Activated CD4-positive, CD25-positive, alpha-beta regulatory T cell treated with anti-CD3 and anti-CD28 coated beads, Interleukin-2, amount 50 U/mL, for 24 hours (primary cell): ENCODE results near the gene LUZP1.

Experiments used
- ATAC-seq, 2 donors: fragments of 150-1000 bp; cut with Tn5 transposase; one replicate each; pipeline ENCODE4 v1.10.0; 2021; ENCODE audit warnings: mild to moderate bottlenecking in 1 of 2, moderate library complexity in 1 of 2

Gene LUZP1

DNA sequence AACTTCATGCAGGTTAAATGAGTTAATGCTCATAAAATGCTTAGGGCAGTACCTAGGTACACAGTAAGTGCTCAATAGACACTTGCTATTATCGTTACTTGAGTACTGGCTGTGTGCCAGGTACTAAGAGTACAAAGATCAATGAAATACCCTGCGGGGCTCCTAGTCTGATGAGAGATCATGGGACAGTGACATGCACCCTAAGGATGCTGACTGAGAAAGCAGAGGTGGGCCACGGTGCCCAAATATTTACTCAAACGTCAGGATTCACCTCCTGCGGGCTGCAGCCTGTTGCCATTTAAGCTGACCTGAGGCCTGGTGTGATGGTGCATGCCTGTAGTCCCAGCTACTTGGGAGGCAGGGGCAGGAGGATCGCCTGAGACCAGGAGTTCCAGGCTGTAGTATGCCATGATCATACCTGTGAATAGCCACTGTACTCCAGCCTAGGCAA lies 19.8 kb upstream of the LUZP1 start:
- no peak for ATAC-seq

DNA sequence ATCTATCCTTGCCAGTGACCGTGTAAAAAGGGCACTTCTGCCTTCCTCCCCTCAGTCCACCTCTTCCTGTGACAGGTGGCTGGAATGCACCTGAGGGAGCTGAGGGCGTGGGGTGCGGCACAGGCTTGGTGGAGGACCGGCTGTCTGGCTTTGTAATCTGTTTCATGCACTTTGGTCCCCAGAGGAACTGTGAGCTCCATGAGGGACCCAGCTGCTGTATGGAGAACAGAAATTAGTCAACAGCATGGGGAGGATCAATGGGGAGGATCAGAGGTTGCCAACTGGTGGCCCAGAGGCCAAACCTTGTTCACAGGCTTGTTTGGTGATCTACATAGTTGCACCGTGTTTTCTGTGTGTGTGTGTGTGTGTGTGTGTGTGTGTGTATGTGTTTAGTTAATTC lies 19.0 kb upstream of the LUZP1 start:
- no peak for ATAC-seq

GRCh38 chr1:23185381-23185780 lies 16.7 kb upstream of the LUZP1 start:
- ATAC-seq, result no peak

DNA sequence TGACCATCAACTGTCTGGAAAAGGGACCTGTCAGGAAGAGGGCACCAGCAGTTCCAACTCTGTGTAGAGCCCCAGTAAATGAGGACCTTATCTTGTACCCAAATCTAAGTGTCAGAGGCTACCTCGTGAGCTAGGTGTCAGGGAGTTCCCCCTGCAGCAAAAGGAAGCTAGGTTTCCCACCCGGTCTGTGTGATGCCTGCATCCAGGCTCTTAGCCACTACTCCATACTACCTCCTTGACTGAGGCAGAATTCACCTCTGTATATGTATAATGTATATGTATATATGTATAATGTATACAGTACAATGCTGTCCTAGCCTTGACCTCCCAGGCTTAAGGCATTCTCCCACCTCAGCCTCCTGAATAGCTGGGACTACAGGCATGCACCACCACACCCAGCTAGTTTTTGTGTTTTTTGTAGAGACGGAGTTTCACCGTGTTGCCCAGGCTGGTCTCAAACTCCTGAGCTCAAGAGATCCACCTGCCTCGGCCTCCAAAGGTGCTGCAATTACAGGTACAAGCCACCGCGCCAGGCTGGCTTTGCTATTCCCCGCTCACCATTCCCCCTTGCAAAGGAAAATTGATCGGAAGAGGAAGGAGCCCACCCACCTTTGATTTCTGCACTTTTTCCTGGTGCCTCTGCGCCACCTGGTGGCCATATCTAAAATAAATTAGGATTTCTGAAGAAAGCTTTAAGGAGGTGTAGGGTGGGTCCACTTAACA lies 15.7 kb upstream of the LUZP1 start:
- peak; percentile 13 to 17 for ATAC-seq

- ATAC-seq, result no peak
These were observed 11.2 kb upstream of the LUZP1 start for GRCh38 chr1:23179862-23180261.

DNA sequence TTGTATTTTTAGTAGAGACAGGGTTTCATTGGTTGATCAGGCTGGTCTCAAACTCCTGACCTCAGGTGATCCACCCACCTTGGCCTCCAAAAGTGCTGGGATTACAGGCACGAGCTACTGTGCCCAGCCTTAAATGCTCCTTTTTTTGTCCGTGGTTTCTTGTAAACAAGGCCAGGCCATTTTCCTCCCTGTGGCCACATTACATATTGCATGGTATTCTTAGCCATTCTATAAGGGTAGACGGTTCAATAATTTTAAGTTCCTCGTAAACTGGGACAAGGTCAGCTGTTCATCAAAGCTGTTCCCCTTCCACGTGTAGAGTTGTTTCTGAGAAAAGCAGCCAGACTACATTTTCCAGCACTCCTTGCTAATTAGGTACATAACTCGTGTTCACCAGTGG lies 10.3 kb upstream of the LUZP1 start:
- ATAC-seq, result no peak

GRCh38 chr1:23178414-23178813 lies 9.8 kb upstream of the LUZP1 start:
- ATAC-seq, result no peak

DNA sequence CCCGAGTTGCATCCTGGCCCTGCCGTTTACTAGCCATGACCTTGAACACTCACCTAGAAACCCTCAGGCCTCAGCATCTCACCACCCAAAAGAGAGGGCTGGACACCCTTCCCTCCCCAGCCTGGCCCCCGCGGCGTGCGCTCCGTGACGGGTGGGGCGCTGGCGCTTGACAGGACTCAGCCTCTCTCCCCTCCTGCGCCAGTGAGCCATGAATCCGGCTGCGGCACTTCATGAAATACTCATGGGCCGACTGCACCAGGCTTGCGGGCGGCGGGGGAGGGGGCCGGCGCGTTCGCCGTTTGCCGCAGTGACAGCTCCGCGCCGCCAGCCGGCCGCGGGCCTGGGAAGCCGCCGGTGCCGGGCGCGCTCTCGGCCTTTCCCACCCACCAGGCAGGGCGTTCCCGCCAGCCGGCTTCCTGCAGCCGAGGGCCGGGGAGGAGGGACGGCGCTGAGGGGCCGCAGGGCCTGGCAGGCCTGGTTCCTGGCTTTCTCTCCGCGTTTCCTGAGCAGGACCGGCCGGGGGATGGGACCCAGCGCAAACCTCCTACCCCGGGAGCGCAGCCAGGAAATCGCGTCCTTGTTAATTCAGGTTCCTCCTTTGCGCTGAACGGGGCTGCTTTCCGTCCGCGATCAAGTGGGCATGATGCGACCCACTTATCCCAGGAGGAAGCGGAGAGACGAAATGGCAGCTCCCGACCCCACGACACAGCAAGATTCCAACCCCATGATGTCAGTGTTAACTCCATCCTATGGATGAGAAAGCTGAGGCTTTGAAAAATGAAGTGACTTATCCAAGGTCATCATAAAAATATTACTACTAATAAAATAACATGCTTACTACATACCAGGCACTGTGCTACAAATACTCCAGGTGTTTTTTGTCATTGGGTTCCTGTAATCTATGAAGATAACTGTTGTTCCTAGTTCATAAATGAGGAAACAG lies 9.1 kb upstream of the LUZP1 start:
- ATAC-seq, result peak; percentile 78 to 83

GRCh38 chr1:23177031-23177430 lies 8.4 kb upstream of the LUZP1 start:
- ATAC-seq, result no peak

GRCh38 chr1:23174426-23175110 lies 5.9 kb upstream of the LUZP1 start:
- peak; percentile 25 to 49 for ATAC-seq

- ATAC-seq, result no peak
These were observed 2.6 kb upstream of the LUZP1 start for GRCh38 chr1:23171181-23171755.

- ATAC-seq, result no peak
These were observed 1.2 kb upstream of the LUZP1 start for GRCh38 chr1:23169727-23170335.

GRCh38 chr1:23169195-23169575 lies 529 bp upstream of the LUZP1 start:
- no peak for ATAC-seq

GRCh38 chr1:23168079-23168444 lies 594 bp downstream of the LUZP1 start:
- peak; percentile 37 to 49 for ATAC-seq

- ATAC-seq, result peak; percentile 9 to 18
These were observed 1.1 kb downstream of the LUZP1 start for GRCh38 chr1:23167353-23168078.

DNA sequence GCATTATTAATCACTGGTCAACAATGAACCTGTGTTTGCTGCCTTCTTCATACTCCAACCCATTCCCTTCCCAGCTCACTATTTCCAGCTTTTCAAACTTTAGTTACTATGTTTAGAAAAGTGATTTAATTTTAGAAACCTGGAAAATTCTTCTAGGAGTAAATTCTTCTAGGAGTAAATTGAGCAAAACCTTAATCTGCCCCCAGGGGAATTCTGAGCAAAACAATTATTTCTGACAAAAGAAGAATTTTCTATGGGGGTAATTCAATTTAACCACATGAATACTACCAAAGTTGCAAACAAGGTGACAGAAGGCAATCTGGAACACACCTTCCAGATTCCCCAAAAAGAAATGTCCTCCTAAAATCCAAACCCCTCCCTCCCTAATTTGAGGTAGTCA lies 1.8 kb downstream of the LUZP1 start:
- no peak for ATAC-seq

- ATAC-seq, result no peak
These were observed 5.3 kb downstream of the LUZP1 start for GRCh38 chr1:23163395-23163794.

- no peak for ATAC-seq
These were observed 8.4 kb downstream of the LUZP1 start for GRCh38 chr1:23159963-23160877.

DNA sequence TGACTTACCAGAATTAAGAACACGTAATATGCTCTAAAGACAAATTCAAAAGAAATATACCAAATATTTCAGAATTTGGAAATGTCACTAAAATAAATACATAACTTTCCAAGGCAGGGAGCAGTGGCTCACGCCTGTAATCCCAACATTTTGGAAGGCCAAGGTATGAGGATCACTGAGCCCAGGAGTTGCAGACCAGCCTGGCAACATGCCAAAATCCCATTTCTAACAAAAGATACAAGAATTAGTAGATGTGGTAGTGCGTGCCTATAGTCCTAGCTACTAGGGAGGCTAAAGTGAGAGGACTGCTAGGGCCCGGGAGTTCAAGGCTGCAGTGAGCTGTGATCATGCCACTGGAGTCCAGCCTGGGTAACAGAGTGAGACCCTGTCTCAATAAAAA lies 11.7 kb downstream of the LUZP1 start:
- no peak for ATAC-seq

DNA sequence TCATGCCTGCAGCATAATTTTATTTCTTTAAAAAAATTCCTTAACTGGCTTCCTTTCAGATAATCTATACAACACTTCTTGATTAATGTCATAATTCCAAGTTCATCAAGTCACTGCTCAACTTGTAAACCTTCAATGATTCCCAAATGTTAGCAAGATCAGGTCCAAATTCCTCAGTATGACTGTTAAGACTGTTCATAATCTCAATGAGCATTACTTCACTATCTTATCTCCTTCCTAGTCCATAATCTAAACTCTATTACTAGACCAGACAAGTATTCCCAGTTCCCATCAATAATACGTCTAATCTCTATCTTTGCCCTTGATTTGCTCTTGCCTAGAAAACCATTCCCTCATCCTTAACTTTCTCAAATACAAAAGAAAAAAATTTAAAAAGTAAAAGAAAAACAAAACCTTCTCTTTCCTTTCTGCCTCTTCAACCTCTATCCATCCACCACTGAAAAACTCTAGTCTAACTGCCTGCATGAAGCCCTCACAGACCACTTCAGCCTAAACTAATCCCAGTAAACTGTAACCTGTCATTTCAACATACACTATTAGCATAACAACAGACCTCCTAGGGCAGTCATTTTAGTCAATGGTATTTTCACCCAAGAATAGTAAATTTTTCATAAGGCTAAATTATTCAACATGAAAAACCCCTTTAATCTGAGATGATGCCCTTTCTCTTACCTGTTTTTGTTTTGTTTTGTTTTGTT lies 15.5 kb downstream of the LUZP1 start:
- ATAC-seq, result no peak
